ENCODE measurements around the gene MAP4K4. TPM values are rescaled to one million over a fixed set of nuclear protein-coding genes. Genes with fewer than 3 reads are reported as not detected.
A peak's percentile ranks its signal among the peaks of the same experiment; 100 is the strongest.

Gene MAP4K4
- total and polyA plus RNA-seq, 2 experiments from 2014 or later, result 20.3 to 115 TPM

DNA sequence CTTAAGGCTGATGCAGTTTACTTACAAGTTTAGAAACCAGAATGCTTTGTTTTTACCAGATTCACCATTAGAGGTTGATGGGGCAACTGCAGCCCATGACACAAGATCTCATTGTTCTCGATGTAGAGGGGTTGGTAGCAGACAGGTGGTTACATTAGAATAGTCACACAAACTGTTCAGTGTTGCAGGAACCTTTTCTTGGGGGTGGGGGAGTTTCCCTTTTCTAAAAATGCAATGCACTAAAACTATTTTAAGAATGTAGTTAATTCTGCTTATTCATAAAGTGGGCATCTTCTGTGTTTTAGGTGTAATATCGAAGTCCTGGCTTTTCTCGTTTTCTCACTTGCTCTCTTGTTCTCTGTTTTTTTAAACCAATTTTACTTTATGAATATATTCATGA, 194.9 kb downstream of the MAP4K4 start:
- no peaks in the 10 kb centered on the region for H4K20me1 ChIP-seq (ENCODE audit: insufficient read depth)
- H3K9ac ChIP-seq, result no peak overlapping the region
- no peak for DNase-seq
- peaks cover 40% of the 10 kb centered on the region for H3F3A ChIP-seq (ENCODE audit: insufficient read depth)
- no peak overlapping the region for H3K27ac ChIP-seq
- H2AFZ ChIP-seq, result no peak overlapping the region
- H3K4me3 ChIP-seq, result no peak overlapping the region
- H3K4me2 ChIP-seq (ENCODE audit: unreplicated experiment), result no peak overlapping the region
- TF ChIP-seq EZH2 (IDR thresholded peaks at IDR 0.05; ENCODE audit: insufficient read depth, poor library complexity, severe bottlenecking) (no peak), EZH2phosphoT487 (IDR thresholded peaks at IDR 0.05; ENCODE audit: insufficient read depth, low read depth) (no peak)
- H3K36me3 ChIP-seq (ENCODE audit: low read depth), result peaks cover 79% of the 10 kb centered on the region
- H3K9me3 ChIP-seq (ENCODE audit: low read depth), result no peaks in the 10 kb centered on the region
- in situ Hi-C loops (cut with MboI), result no loop called here
- H3K27me3 ChIP-seq (replicated peaks; ENCODE audit: insufficient read depth), result no peaks in the 10 kb centered on the region
- WGBS, 2 experiments (ENCODE audit: low coverage in 1 of 2, low lambda C conversion rate in 2 of 2, missing lambda C conversion rate in 2 of 2), result 98% methylated on average over 3 of the region's 3 CpGs
- no peaks in the 10 kb centered on the region for H3K9me2 ChIP-seq (ENCODE audit: insufficient read depth)
- no peaks in the 10 kb centered on the region for H3K4me1 ChIP-seq (ENCODE audit: insufficient read depth)
- peaks cover 25% of the 10 kb centered on the region for H3K79me2 ChIP-seq (ENCODE audit: insufficient read depth)

DNA sequence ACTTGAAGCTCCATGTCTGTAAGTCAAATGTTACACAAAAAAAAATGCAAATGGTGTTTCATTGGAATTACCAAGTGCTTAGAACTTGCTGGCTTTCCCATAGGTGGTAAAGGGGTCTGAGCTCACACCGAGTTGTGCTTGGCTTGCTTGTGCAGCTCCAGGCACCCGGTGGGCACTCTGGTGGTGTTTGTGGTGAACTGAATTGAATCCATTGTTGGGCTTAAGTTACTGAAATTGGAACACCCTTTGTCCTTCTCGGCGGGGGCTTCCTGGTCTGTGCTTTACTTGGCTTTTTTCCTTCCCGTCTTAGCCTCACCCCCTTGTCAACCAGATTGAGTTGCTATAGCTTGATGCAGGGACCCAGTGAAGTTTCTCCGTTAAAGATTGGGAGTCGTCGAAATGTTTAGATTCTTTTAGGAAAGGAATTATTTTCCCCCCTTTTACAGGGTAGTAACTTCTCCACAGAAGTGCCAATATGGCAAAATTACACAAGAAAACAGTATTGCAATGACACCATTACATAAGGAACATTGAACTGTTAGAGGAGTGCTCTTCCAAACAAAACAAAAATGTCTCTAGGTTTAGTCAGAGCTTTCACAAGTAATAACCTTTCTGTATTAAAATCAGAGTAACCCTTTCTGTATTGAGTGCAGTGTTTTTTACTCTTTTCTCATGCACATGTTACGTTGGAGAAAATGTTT, 196.3 kb downstream of the MAP4K4 start:
- Histone ChIP-seq H3K79me2 (ENCODE audit: insufficient read depth) (peaks cover 19% of the 10 kb centered on the region), H3F3A (ENCODE audit: insufficient read depth) (peaks cover 41% of the 10 kb centered on the region), H3K4me3 (no peak overlapping the region), H3K9ac (no peak overlapping the region), H3K9me2 (ENCODE audit: insufficient read depth) (no peaks in the 10 kb centered on the region), H3K4me2 (ENCODE audit: unreplicated experiment) (no peak overlapping the region), H2AFZ (no peak overlapping the region), H3K4me1 (ENCODE audit: insufficient read depth) (no peaks in the 10 kb centered on the region), H3K36me3 (ENCODE audit: low read depth) (peaks cover 66% of the 10 kb centered on the region), H3K9me3 (ENCODE audit: low read depth) (no peaks in the 10 kb centered on the region), H3K27ac (no peak overlapping the region), H3K27me3 (replicated peaks; ENCODE audit: insufficient read depth) (no peaks in the 10 kb centered on the region), H4K20me1 (ENCODE audit: insufficient read depth) (no peaks in the 10 kb centered on the region)
- TF ChIP-seq EZH2phosphoT487 (IDR thresholded peaks at IDR 0.05; ENCODE audit: insufficient read depth, low read depth), result no peak
- no peak for TF ChIP-seq EZH2 (IDR thresholded peaks at IDR 0.05; ENCODE audit: insufficient read depth, poor library complexity, severe bottlenecking)
- DNase-seq, result peak; percentile 35
- WGBS, 2 experiments (ENCODE audit: low coverage in 1 of 2, low lambda C conversion rate in 2 of 2, missing lambda C conversion rate in 2 of 2), result 92 to 96% methylated on average over 9 of the region's 9 CpGs
- in situ Hi-C loops (cut with MboI), result no loop called here

DNA sequence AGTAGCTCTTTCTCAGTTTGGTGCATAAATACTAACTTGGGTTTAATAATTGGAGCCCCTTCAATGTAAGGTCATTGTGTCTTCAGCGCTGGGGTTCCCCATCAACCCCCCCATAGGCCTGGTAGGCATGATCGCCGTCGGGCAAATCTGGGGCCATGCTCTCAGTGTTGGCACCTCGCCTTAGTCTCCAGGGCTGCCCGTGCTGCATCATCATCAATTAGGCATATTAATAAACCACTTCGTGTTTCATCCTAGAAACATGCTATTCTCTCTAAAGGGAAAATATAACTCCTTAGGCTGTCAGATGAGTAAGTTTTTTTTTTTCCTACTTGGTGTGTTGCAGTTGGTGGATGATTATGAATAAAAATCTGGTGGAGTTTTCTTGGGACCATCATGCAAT, 197.5 kb downstream of the MAP4K4 start:
- no peak overlapping the region for H3K27ac ChIP-seq
- WGBS, 2 experiments (ENCODE audit: low coverage in 1 of 2, low lambda C conversion rate in 2 of 2, missing lambda C conversion rate in 2 of 2), result 94 to 95% methylated on average over 7 of the region's 7 CpGs
- no peaks in the 10 kb centered on the region for H3K9me3 ChIP-seq (ENCODE audit: low read depth)
- peaks cover 47% of the 10 kb centered on the region for H3F3A ChIP-seq (ENCODE audit: insufficient read depth)
- no peak overlapping the region for H3K4me3 ChIP-seq
- no peak overlapping the region for H3K9ac ChIP-seq
- H3K36me3 ChIP-seq (ENCODE audit: low read depth), result peaks cover 56% of the 10 kb centered on the region
- no peak for DNase-seq
- peaks cover 9% of the 10 kb centered on the region; the same call in 1 of the 2 replicates for H3K79me2 ChIP-seq (ENCODE audit: insufficient read depth)
- H2AFZ ChIP-seq, result no peak overlapping the region
- H4K20me1 ChIP-seq (ENCODE audit: insufficient read depth), result no peaks in the 10 kb centered on the region
- in situ Hi-C loops (cut with MboI), result no loop called here
- no peak overlapping the region for H3K4me2 ChIP-seq (ENCODE audit: unreplicated experiment)
- H3K9me2 ChIP-seq (ENCODE audit: insufficient read depth), result no peaks in the 10 kb centered on the region
- no peaks in the 10 kb centered on the region for H3K4me1 ChIP-seq (ENCODE audit: insufficient read depth)
- no peak for TF ChIP-seq EZH2phosphoT487 (IDR thresholded peaks at IDR 0.05; ENCODE audit: insufficient read depth, low read depth)
- TF ChIP-seq EZH2 (IDR thresholded peaks at IDR 0.05; ENCODE audit: insufficient read depth, poor library complexity, severe bottlenecking), result no peak
- H3K27me3 ChIP-seq (replicated peaks; ENCODE audit: insufficient read depth), result no peaks in the 10 kb centered on the region

DNA sequence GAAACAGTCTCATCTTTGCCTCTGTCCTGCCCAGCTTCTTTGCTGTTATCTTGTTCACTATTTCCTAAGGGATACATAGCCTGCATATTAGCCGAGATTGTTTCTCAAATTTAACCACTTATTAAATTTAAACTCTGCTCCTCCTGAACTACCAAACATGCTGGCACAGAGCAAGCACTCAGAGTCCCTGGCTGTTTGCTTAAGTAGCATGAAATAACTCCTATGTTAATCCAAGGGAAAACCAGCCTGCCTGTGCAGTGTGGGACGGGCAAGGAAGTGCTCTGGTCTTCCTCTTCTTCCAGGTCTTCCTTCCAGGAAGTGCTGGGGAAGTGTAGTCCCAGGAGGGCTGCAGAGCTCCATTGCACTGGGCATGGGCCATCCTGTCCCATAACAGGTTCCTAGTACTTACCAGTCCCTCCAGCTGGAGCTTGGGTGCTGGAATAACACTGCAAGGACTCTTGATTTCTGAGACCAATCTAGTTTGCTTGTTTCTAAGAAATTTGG, 198.4 kb downstream of the MAP4K4 start:
- peaks cover 6% of the 10 kb centered on the region; the same call in 1 of the 2 replicates for H3K79me2 ChIP-seq (ENCODE audit: insufficient read depth)
- H3K4me1 ChIP-seq (ENCODE audit: insufficient read depth), result no peaks in the 10 kb centered on the region
- H3K9me3 ChIP-seq (ENCODE audit: low read depth), result no peaks in the 10 kb centered on the region
- H3F3A ChIP-seq (ENCODE audit: insufficient read depth), result peaks cover 55% of the 10 kb centered on the region
- no peak overlapping the region for H3K9ac ChIP-seq
- no peak overlapping the region for H3K4me2 ChIP-seq (ENCODE audit: unreplicated experiment)
- H3K27ac ChIP-seq, result no peak overlapping the region
- 80 to 86% methylated on average over 2 of the region's 2 CpGs for WGBS, 2 experiments (ENCODE audit: low coverage in 1 of 2, low lambda C conversion rate in 2 of 2, missing lambda C conversion rate in 2 of 2)
- H3K27me3 ChIP-seq (replicated peaks; ENCODE audit: insufficient read depth), result no peaks in the 10 kb centered on the region
- no peak overlapping the region for H2AFZ ChIP-seq
- H3K4me3 ChIP-seq, result no peak overlapping the region
- no peak for DNase-seq
- H3K9me2 ChIP-seq (ENCODE audit: insufficient read depth), result no peaks in the 10 kb centered on the region
- peaks cover 48% of the 10 kb centered on the region for H3K36me3 ChIP-seq (ENCODE audit: low read depth)
- no peaks in the 10 kb centered on the region for H4K20me1 ChIP-seq (ENCODE audit: insufficient read depth)
- in situ Hi-C loops (cut with MboI), result no loop called here
- TF ChIP-seq EZH2phosphoT487 (IDR thresholded peaks at IDR 0.05; ENCODE audit: insufficient read depth, low read depth), result no peak
- no peak for TF ChIP-seq EZH2 (IDR thresholded peaks at IDR 0.05; ENCODE audit: insufficient read depth, poor library complexity, severe bottlenecking)

Data from GM23248 (cell line).